Activated CD8-positive, alpha-beta memory T cell treated with anti-CD3 and anti-CD28 coated beads, Interleukin-2, amount 50 U/mL, for 4 hours (primary cell): ENCODE data around the gene MAP3K1.

Source experiments
- DNase-seq: peaks from one replicate; pipeline ENCODE4 v3.0.0-alpha.2; 2020

Gene MAP3K1

DNA sequence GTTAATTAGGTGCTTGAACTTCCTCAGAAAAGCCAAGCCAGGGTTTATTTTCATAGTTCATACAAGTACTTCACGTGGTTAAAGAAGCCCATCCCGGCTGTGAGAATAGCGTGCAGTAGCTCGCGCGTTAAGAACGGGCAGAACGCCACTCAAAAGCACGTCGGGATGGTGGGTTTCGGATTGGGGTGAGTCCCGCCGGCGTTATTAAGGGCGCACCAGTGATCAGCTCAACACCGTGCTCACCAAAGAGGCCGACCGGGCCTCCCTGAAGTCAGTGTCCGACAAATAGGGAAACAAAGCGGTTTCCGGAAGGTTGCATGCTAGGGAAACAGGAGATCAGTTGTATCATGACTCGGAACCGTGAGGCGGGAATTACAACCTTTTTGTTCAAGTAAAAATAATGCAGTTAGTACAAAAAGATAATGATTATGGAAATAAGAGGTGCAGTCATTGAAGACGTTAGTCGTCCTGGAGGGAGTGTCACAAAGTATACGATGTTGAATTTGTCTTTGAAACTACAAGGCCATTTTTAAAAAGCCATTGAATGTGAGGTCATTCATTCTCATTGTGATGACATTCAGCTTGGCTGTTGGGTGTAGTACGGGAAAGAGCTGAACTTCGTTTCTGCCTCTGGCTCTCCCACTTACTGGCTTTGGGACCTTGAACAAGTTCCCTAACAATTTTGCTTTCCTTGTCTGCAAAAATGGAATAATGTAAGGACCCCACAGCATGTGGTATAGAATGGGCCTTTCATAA, 95.0 kb downstream of the MAP3K1 start:
- DNase-seq = peak; percentile 36

DNA sequence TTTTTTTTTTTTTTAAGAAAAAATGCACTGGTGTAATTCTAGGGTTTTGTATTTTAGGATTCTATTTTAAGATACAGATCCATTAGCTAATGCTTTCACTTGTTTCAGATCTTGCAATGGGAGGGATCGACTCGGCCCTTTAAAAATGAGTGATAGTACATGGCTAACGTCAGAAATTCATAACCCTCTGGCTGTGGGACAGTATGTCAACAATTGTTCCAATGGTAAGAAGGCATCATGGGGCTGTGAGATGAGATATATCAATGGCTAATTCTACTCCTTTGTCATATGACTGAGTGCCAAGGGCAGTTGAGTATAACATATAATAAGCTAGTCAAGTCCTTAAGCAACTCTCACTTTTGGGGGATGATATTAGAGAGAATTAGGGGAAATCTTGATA, 98.4 kb downstream of the MAP3K1 start:
- DNase-seq = no peak

DNA sequence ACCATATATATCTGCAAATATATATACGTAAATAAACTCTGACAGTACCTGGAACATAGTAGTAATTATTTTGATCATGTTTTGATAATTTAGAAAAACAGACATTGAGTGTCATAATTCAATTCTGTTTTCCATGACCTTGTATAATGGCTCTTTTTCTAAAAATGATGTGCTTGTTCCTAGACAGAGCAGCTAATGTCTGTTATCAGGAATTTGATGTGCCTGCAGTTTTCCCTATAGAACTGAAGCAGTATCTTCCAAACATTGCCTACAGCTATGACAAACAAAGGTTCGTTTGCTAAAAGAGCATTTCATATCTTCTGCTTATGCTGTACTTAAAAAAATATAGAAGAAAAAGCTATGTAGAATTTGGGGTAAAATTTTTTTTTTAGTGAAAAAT, 99.3 kb downstream of the MAP3K1 start:
- DNase-seq = no peak

DNA sequence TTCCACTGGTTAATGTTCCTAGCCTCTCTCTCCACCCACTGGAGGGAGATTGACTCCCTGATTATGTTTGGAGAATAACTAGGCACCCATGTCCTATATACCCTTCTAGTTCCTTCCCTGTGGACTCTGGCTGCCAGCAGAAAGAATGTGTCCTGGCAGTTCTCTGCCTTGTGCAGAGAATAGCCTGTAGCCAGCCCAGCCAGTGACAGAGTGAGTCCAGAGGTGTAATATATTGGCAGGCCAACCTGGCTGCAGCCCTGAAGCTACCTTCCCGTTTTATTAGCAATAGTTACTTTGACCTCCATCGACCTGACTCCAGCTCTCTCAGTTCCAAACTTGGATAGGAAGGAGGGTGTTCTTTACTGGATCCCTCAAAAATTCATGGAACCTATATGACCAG, 102.2 kb downstream of the MAP3K1 start:
- DNase-seq = no peak

DNA sequence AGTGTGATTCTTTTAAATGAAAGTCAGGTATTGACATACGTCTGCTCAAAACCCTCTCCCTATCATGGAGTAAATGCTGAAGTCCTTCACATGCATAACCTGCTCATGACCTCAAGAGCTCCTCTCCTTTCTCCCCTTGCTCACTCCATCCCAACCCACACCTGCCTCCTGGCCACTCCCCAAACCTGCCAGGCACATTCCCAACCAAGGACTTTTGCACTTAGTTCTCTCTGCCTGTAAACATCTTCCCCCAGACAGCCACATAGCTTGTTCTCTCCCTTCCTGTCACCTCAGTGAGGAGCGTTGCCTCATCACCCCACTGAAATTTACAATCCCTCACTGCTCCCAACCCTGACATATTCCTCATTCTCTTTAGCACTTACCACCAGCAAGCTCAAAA, 102.7 kb downstream of the MAP3K1 start:
- DNase-seq = no peak

DNA sequence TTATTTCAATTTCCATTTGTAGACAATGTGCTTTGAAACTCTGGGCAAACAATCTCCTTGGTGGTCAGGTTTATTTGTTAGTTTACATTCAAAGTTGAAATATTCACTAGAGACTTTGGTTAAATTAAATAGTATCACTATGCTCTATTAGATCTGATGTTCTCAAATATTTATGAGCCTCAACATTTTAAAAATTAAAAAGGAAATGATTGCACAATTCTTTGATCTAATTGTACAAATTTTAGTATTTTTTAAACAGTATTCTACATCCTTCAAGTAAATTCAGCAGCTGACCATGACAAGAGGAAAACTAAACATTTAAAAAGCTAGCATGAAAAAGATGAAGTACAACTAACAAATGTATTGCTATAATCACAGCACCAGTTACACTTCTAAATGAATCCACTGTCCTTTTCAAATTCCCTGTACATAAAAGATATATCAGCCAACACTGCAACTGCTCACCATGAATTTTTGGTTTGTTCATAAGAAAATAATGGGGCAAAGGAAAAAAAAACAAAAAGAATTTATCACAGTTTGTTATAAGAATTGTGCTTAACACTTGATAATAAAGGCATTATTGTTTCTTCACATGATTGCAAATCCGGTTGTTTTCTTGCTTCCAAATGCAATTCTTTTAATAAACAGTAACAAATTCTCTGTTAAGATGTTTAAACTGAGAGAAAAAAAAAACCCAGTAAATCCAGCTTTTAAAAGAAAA, 104.8 kb downstream of the MAP3K1 start:
- no peak for DNase-seq

DNA sequence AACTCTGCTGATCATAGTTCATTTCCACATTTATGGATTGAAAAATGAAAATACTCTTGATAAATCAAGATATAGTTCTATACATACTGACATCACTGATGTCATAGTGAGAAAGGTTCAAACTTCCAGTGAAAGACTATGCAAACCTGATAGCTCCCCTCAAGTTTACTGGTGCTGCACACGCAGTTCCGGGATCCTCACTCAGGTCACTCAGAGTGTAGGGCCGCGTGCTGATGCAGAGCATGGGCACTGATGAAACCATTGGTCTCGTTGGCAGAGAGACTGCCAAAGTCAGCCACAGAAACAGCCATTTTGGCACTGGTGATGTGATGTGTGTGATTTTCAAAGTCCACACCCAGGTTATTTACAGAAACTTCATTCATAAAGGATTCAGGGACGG, 107.6 kb downstream of the MAP3K1 start:
- no peak for DNase-seq

DNA sequence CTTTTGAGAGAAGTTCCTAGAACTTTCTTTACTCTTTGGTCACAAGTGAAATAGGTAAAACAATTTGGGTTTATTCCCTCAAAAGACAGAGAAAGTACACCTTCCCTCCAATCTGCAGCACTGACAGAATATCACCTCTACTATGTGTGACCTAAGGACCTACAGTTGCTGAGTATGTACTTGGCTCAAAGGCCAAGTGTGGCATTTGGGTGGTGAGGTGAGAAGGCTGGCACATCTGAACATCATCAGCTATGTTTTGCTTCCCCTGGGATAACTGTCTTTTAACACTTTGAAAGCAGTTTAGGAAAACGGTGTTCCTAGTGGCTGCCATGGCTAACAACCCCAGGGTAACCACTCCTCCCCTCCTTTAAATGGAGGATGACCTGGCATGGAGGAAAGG, 119.0 kb downstream of the MAP3K1 start:
- DNase-seq = no peak

DNA sequence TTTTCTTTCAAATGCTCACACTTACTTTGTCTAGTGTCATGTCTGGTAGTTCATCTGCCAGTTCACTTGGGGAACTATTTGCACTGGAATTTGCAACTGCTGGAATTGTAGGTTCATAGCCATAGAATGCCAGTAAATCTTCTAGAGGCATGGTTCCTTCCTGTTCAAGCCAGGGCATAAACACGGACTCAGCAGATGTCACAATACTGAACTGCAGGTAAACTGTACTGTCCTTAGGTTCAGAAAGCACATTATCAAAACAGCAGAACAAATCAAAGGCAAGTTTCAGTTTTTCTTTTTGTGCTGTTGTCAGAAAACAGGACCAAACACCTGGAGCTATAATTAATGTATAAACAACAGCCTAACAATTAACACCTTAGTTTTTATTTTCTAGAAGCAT, 123.5 kb downstream of the MAP3K1 start:
- DNase-seq = no peak

DNA sequence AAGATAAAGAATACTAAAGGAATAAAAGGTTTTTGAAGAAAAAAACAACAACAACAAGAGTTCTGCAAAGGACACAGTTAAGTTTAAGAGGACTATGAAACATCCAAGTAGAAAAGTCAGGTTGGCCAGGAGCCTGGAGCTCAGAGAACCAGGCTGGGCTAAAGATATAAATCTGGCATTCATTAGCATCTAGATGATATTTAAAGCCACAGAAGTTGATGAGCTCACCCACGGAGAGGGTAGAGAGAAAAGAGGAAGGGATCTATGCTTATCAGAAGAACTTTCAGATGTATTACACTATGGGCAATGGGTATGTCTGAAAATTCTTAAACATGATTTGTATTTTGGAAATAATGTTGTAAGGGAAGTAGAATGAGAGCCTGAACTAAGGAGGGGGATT, 126.6 kb downstream of the MAP3K1 start:
- no peak for DNase-seq
